K562 (cell line): ENCODE results near the gene ZC3H12C. TPM values are rescaled to one million over a fixed set of nuclear protein-coding genes. Genes with fewer than 3 reads are reported as not detected.

Source experiments
- ESRRA ChIP-seq: fragments of 450-650 bp; IDR thresholded peaks from 2 replicates; pipeline ENCODE4 v1.6.1; 2014; ENCODE audit warnings: low read depth, mild to moderate bottlenecking, moderate library complexity, borderline replicate concordance
- HDAC8 ChIP-seq: fragments of 450-650 bp; IDR thresholded peaks from 2 replicates; pipeline ENCODE4 v1.6.1; 2016; ENCODE audit warnings: mild to moderate bottlenecking, missing genetic modification characterization, moderate library complexity, missing compliant biosample characterization
- MTF1 ChIP-seq: fragments of 250-450 bp; sonication (Bioruptor Pico); IDR thresholded peaks from 2 replicates; pipeline ENCODE4 v1.9.0; 2021; ENCODE audit warnings: moderate library complexity, mild to moderate bottlenecking, inconsistent platforms, borderline replicate concordance
- NFXL1 ChIP-seq: fragments of 450-650 bp; formaldehyde crosslinking; IDR thresholded peaks from 2 replicates; pipeline ENCODE4 v1.4.0; 2021; ENCODE audit warnings: mild to moderate bottlenecking
- NR2F6 ChIP-seq: fragments of 450-650 bp; formaldehyde crosslinking; IDR thresholded peaks from 2 replicates; pipeline ENCODE4 v1.4.0; 2020; ENCODE audit warnings: mild to moderate bottlenecking
- STAT5B ChIP-seq: fragments of 250-450 bp; sonication (Bioruptor Pico); IDR thresholded peaks from 2 replicates; pipeline ENCODE4 v1.8.0; 2021; ENCODE audit warnings: mild to moderate bottlenecking, inconsistent platforms
- TBP ChIP-seq: optimal IDR thresholded peaks from 2 replicates; pipeline ENCODE3; 2011; ENCODE audit warnings: low read depth, low read length, improper control_type of control experiment
- TCFL5 ChIP-seq: fragments of 250-450 bp; sonication (Bioruptor Pico); conservative IDR thresholded peaks from 2 replicates; pipeline ENCODE4 v1.6.1; 2021; ENCODE audit warnings: mild to moderate bottlenecking, moderate library complexity, matching md5 sums
- ZNF165 ChIP-seq: fragments of 250-450 bp; sonication (Bioruptor Pico); IDR thresholded peaks from 2 replicates; pipeline ENCODE4 v1.4.0; 2020; ENCODE audit warnings: borderline replicate concordance
- ZNF324 ChIP-seq: fragments of 250-450 bp; sonication (Bioruptor Pico); IDR thresholded peaks from 2 replicates; pipeline ENCODE4 v1.4.0; 2020; ENCODE audit warnings: mild to moderate bottlenecking
- polyA plus RNA-seq, 8 experiments: library from polyadenylated mRNA; depleted of rRNA in 4 of 8; stranded (reverse) in 5 of 8; unstranded in 3 of 8; fragments of >200 nt; fragmentation: Nextera tagmentation in 2 of 8; fragmentation: Illumina TruSeq in 1 of 8; extraction: Ambion mirVana in 2 of 8; extraction: Trizol in 1 of 8; gene quantifications; 2 replicates each; pipeline versions ENCODE4 v1.2.1 to v1.2.3, GENCODE V29; 2011 to 2014; ENCODE audit warnings: inconsistent platforms in 1 of 8, missing spikeins in 1 of 8
- total RNA-seq, 7 experiments: library from RNA; depleted of rRNA in 6 of 7; stranded (reverse); fragments of >200 nt in 6 of 7; fragmentation: Illumina TruSeq in 2 of 7; extraction: Trizol in 2 of 7; gene quantifications; 2 replicates each; pipeline versions ENCODE4 v1.2.1 to v1.2.3, GENCODE V29; 2011 to 2021; ENCODE audit warnings: low replicate concordance in 1 of 7
- TF ChIP-seq, protein P1 (sequence below): fragments of 250-450 bp; sonication (Bioruptor Pico); IDR thresholded peaks from 2 replicates; pipeline ENCODE4 v1.8.0; 2021; ENCODE audit warnings: mild to moderate bottlenecking, moderate library complexity
- TF ChIP-seq, protein P2 (sequence below): fragments of 250-450 bp; sonication (Bioruptor Pico); IDR thresholded peaks from 2 replicates; pipeline ENCODE4 v1.5.0; 2020; ENCODE audit warnings: mild to moderate bottlenecking
- TF ChIP-seq, protein P3 (sequence below): fragments of 450-650 bp; IDR thresholded peaks from 2 replicates; pipeline ENCODE4 v1.6.1; 2016; ENCODE audit warnings: missing biosample characterization, missing genetic modification characterization
- TF ChIP-seq, protein P4 (sequence below): fragments of 150-350 bp; IDR thresholded peaks from 2 replicates; pipeline ENCODE4 v1.6.1; 2014; ENCODE audit warnings: low read depth, mild to moderate bottlenecking, low read length, borderline replicate concordance
- TF ChIP-seq, protein P5 (sequence below), 2 experiments: IDR thresholded peaks in 1 of 2; conservative IDR thresholded peaks in 1 of 2; 2 replicates each; pipeline ENCODE4 v1.6.1; 2016; ENCODE audit warnings: low read depth in 2 of 2, mild to moderate bottlenecking in 1 of 2, missing compliant biosample characterization in 1 of 2, missing genetic modification characterization in 1 of 2, moderate library complexity in 1 of 2

ZC3H12C gene
- total and polyA plus RNA-seq, 9 of the 15 experiments (the other 6 are each of a cell fraction or from before 2014, with no cell fraction given): 0.56 to 5.9 (median 3.3) TPM

DNA sequence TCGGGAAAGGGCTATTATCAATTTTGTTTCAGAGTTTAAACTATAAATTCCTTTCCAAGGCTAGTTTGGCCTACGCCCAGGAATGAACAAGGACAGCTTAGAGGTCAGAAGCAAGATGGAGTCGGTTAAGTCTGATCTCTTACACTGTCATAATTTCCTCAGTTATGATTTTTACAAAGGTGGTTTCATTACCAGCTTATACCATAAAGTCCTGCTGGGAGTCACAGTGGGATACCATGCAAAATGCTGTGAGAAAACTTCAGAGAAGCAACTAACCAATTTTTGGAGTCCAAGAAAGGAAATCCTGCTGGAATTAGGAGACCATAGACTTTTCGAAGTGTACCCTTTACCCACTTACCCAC is 17.4 kb upstream of the ZC3H12C start (continued):
- TF ChIP-seq, protein P1, sequence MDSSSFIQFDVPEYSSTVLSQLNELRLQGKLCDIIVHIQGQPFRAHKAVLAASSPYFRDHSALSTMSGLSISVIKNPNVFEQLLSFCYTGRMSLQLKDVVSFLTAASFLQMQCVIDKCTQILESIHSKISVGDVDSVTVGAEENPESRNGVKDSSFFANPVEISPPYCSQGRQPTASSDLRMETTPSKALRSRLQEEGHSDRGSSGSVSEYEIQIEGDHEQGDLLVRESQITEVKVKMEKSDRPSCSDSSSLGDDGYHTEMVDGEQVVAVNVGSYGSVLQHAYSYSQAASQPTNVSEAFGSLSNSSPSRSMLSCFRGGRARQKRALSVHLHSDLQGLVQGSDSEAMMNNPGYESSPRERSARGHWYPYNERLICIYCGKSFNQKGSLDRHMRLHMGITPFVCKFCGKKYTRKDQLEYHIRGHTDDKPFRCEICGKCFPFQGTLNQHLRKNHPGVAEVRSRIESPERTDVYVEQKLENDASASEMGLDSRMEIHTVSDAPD (CRISPR knock-in tag): peak; percentile 59; the same call in 1 of the 2 replicates
- TF ChIP-seq HDAC8 (tag) (peak; percentile 78; the same call in 1 of the 2 replicates), NFXL1 (peak; percentile 73), NR2F6 (CRISPR knock-in tag) (no peak), TBP (no peak), ESRRA (no peak), MTF1 (no peak), ZNF165 (CRISPR knock-in tag) (0 out of 2 replicates have a peak, but pooled peaks have one; percentile 46), ZNF324 (CRISPR knock-in tag) (0 out of 2 replicates have a peak, but pooled peaks have one; percentile 41), TCFL5 (0 out of 2 replicates have a peak, but pooled peaks have one; percentile 23), STAT5B (CRISPR knock-in tag) (no peak)
- TF ChIP-seq, protein P2, sequence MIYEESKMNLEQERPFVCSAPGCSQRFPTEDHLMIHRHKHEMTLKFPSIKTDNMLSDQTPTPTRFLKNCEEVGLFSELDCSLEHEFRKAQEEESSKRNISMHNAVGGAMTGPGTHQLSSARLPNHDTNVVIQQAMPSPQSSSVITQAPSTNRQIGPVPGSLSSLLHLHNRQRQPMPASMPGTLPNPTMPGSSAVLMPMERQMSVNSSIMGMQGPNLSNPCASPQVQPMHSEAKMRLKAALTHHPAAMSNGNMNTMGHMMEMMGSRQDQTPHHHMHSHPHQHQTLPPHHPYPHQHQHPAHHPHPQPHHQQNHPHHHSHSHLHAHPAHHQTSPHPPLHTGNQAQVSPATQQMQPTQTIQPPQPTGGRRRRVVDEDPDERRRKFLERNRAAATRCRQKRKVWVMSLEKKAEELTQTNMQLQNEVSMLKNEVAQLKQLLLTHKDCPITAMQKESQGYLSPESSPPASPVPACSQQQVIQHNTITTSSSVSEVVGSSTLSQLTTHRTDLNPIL (CRISPR knock-in tag): no peak
- TF ChIP-seq, protein P3, sequence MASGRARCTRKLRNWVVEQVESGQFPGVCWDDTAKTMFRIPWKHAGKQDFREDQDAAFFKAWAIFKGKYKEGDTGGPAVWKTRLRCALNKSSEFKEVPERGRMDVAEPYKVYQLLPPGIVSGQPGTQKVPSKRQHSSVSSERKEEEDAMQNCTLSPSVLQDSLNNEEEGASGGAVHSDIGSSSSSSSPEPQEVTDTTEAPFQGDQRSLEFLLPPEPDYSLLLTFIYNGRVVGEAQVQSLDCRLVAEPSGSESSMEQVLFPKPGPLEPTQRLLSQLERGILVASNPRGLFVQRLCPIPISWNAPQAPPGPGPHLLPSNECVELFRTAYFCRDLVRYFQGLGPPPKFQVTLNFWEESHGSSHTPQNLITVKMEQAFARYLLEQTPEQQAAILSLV (tag): peak; percentile 45; the same call in 1 of the 2 replicates
- TF ChIP-seq, protein P4, sequence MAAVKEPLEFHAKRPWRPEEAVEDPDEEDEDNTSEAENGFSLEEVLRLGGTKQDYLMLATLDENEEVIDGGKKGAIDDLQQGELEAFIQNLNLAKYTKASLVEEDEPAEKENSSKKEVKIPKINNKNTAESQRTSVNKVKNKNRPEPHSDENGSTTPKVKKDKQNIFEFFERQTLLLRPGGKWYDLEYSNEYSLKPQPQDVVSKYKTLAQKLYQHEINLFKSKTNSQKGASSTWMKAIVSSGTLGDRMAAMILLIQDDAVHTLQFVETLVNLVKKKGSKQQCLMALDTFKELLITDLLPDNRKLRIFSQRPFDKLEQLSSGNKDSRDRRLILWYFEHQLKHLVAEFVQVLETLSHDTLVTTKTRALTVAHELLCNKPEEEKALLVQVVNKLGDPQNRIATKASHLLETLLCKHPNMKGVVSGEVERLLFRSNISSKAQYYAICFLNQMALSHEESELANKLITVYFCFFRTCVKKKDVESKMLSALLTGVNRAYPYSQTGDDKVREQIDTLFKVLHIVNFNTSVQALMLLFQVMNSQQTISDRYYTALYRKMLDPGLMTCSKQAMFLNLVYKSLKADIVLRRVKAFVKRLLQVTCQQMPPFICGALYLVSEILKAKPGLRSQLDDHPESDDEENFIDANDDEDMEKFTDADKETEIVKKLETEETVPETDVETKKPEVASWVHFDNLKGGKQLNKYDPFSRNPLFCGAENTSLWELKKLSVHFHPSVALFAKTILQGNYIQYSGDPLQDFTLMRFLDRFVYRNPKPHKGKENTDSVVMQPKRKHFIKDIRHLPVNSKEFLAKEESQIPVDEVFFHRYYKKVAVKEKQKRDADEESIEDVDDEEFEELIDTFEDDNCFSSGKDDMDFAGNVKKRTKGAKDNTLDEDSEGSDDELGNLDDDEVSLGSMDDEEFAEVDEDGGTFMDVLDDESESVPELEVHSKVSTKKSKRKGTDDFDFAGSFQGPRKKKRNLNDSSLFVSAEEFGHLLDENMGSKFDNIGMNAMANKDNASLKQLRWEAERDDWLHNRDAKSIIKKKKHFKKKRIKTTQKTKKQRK: no peak
- TF ChIP-seq, protein P5, sequence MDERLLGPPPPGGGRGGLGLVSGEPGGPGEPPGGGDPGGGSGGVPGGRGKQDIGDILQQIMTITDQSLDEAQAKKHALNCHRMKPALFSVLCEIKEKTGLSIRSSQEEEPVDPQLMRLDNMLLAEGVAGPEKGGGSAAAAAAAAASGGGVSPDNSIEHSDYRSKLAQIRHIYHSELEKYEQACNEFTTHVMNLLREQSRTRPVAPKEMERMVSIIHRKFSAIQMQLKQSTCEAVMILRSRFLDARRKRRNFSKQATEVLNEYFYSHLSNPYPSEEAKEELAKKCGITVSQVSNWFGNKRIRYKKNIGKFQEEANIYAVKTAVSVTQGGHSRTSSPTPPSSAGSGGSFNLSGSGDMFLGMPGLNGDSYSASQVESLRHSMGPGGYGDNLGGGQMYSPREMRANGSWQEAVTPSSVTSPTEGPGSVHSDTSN (CRISPR knock-in tag; IDR thresholded peaks at IDR 0.05; ENCODE audit: low read depth): no peak
- TF ChIP-seq, protein P5 (tag; conservative IDR thresholded peaks at IDR 0.05; ENCODE audit: low read depth): no peak
